ENCODE results near the gene CYSLTR2. TPM values are rescaled to one million over a fixed set of nuclear protein-coding genes. Genes with fewer than 3 reads are reported as not detected.

The CYSLTR2 gene
- total and polyA plus RNA-seq, 2 donors (not counting 1 experiment from before 2014, with no cell fraction given), result 0.03 TPM; not detected in 1

GRCh38 chr13:48645845-48646244 is 7.9 kb upstream of the CYSLTR2 start:
- Histone ChIP-seq H3K4me3 (replicated peaks in 1 of 4; ENCODE audit: control extremely low read depth in 1 of 4, insufficient read depth in 1 of 4, low read depth in 3 of 4, low read length in 4 of 4) (no peak overlapping the region), H2AFZ (ENCODE audit: low read length) (no peak overlapping the region), H3K79me2 (ENCODE audit: control insufficient read depth, insufficient read depth, low read length) (no peaks in the 10 kb centered on the region), H3K9ac (ENCODE audit: insufficient read depth, low read length) (no peak overlapping the region), H3K27me3 (ENCODE audit: control insufficient read depth, insufficient read depth, low read length) (no peaks in the 10 kb centered on the region), H3K4me2 (ENCODE audit: extremely low read depth, insufficient read depth, low read length) (no peak overlapping the region), H3K36me3 (ENCODE audit: control insufficient read depth, insufficient read depth, low read length) (no peaks in the 10 kb centered on the region), H3K9me3 (ENCODE audit: control insufficient read depth, insufficient read depth, low read depth, low read length) (no peaks in the 10 kb centered on the region), H3K27ac (ENCODE audit: insufficient read depth, low read length) (no peak overlapping the region), H4K20me1 (ENCODE audit: control insufficient read depth, extremely low read depth, insufficient read depth, low read length) (no peaks in the 10 kb centered on the region), H3K4me1 (ENCODE audit: control insufficient read depth, extremely low read depth, insufficient read depth, low read length) (no peaks in the 10 kb centered on the region)
- no peak for TF ChIP-seq EZH2 (IDR thresholded peaks at IDR 0.05; ENCODE audit: low read length, missing control alignments)
- TF ChIP-seq CTCF (conservative IDR thresholded peaks at IDR 0.05 in 1 of 2, IDR thresholded peaks at IDR 0.05 in 1 of 2; ENCODE audit: low read depth in 1 of 2, low read length in 2 of 2), result no peak
- no peak for DNase-seq (ENCODE audit: low read depth in 2 of 2)

- Histone ChIP-seq H2AFZ (ENCODE audit: low read length) (no peak overlapping the region), H3K9me3 (ENCODE audit: control insufficient read depth, insufficient read depth, low read depth, low read length) (no peaks in the 10 kb centered on the region), H3K9ac (ENCODE audit: insufficient read depth, low read length) (no peak overlapping the region), H3K27ac (ENCODE audit: insufficient read depth, low read length) (no peak overlapping the region), H3K79me2 (ENCODE audit: control insufficient read depth, insufficient read depth, low read length) (no peaks in the 10 kb centered on the region), H4K20me1 (ENCODE audit: control insufficient read depth, extremely low read depth, insufficient read depth, low read length) (no peaks in the 10 kb centered on the region), H3K36me3 (ENCODE audit: control insufficient read depth, insufficient read depth, low read length) (no peaks in the 10 kb centered on the region), H3K4me1 (ENCODE audit: control insufficient read depth, extremely low read depth, insufficient read depth, low read length) (no peaks in the 10 kb centered on the region), H3K4me2 (ENCODE audit: extremely low read depth, insufficient read depth, low read length) (no peak overlapping the region), H3K27me3 (ENCODE audit: control insufficient read depth, insufficient read depth, low read length) (no peaks in the 10 kb centered on the region), H3K4me3 (replicated peaks in 1 of 4; ENCODE audit: control extremely low read depth in 1 of 4, insufficient read depth in 1 of 4, low read depth in 3 of 4, low read length in 4 of 4) (no peak overlapping the region)
- no peak for DNase-seq (ENCODE audit: low read depth in 2 of 2)
- TF ChIP-seq EZH2 (IDR thresholded peaks at IDR 0.05; ENCODE audit: low read length, missing control alignments), result no peak
- TF ChIP-seq CTCF (conservative IDR thresholded peaks at IDR 0.05 in 1 of 2, IDR thresholded peaks at IDR 0.05 in 1 of 2; ENCODE audit: low read depth in 1 of 2, low read length in 2 of 2), result no peak
Measured at GRCh38 chr13:48646791-48647190, 6.9 kb upstream of the CYSLTR2 start.

GRCh38 chr13:48647625-48648024 is 6.1 kb upstream of the CYSLTR2 start:
- Histone ChIP-seq H3K9me3 (ENCODE audit: control insufficient read depth, insufficient read depth, low read depth, low read length) (no peaks in the 10 kb centered on the region), H3K36me3 (ENCODE audit: control insufficient read depth, insufficient read depth, low read length) (no peaks in the 10 kb centered on the region), H3K4me3 (replicated peaks in 1 of 4; ENCODE audit: control extremely low read depth in 1 of 4, insufficient read depth in 1 of 4, low read depth in 3 of 4, low read length in 4 of 4) (no peak overlapping the region), H3K4me2 (ENCODE audit: extremely low read depth, insufficient read depth, low read length) (no peak overlapping the region), H3K27me3 (ENCODE audit: control insufficient read depth, insufficient read depth, low read length) (no peaks in the 10 kb centered on the region), H2AFZ (ENCODE audit: low read length) (no peak overlapping the region), H3K27ac (ENCODE audit: insufficient read depth, low read length) (no peak overlapping the region), H4K20me1 (ENCODE audit: control insufficient read depth, extremely low read depth, insufficient read depth, low read length) (no peaks in the 10 kb centered on the region), H3K79me2 (ENCODE audit: control insufficient read depth, insufficient read depth, low read length) (no peaks in the 10 kb centered on the region), H3K9ac (ENCODE audit: insufficient read depth, low read length) (no peak overlapping the region), H3K4me1 (ENCODE audit: control insufficient read depth, extremely low read depth, insufficient read depth, low read length) (no peaks in the 10 kb centered on the region)
- DNase-seq (ENCODE audit: low read depth in 2 of 2), result no peak
- TF ChIP-seq CTCF (conservative IDR thresholded peaks at IDR 0.05 in 1 of 2, IDR thresholded peaks at IDR 0.05 in 1 of 2; ENCODE audit: low read depth in 1 of 2, low read length in 2 of 2) (no peak), EZH2 (IDR thresholded peaks at IDR 0.05; ENCODE audit: low read length, missing control alignments) (no peak)

Measured in fibroblast of lung (primary cell).